DMS 273 treated with DMSO at 0.1 percent for 48 hours (cell line): ENCODE results near the gene ABCA7.

Experiments used
- DNase-seq: peaks from one replicate; lab custom pipeline; 2025; lab: John Stamatoyannopoulos, UW

The ABCA7 gene

GRCh38 chr19:1072371-1073015 is 32.6 kb downstream of the ABCA7 start:
- DNase-seq: no peak

GRCh38 chr19:1073063-1073955 is 33.4 kb downstream of the ABCA7 start:
- DNase-seq: no peak

DNA sequence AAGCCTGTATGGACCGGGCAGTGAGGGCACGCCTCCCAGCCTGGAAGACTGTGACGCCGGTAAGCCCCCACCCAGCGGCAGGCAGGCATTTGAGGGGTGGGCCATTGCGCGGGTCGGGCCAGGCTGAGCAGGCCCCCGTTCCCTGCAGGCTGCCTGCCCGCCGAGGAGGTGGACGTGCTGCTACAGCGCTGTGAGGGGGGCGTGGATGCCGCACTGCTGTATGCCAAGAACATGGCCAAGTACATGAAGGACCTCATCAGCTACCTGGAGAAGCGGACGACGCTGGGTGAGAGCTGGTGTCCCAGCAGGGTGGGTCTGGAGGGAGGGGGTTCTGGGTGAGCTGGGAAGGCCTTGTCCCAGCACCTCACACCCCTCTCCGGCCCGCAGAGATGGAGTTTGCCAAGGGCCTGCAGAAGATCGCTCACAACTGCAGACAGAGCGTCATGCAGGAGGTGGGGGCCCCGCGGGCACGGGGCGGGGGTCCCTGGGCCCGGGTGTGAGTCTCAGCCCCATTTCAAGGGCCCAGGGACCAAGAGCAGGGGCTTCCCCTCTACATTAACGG is 34.1 kb downstream of the ABCA7 start:
- no peak for DNase-seq

- peak; percentile 58 for DNase-seq
Observed at GRCh38 chr19:1074544-1075283, 34.8 kb downstream of the ABCA7 start.

- no peak for DNase-seq
Observed at GRCh38 chr19:1076046-1076386, 36.1 kb downstream of the ABCA7 start.

DNA sequence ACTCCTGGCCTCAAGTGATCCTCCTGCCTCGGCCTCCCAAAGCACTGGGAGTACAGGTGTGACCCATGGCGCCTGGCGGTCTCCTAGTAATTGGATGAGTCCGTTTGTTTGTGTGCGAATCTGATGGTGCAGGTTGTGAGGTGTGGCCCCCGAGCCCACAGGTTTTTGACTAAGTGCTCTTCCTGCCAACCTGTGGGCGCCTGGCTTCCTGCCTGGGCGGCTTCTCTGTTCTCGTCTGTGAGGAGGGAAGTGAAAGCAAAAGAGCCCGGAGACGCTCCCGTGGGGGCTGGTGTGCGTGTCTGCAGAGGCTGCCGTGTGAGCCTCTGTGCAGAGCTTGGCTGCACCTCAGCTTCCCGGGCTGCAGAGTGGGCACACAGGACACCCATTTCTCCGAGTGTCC is 37.0 kb downstream of the ABCA7 start:
- DNase-seq: no peak

- no peak for DNase-seq
Observed at GRCh38 chr19:1079566-1080111, 39.7 kb downstream of the ABCA7 start.

DNA sequence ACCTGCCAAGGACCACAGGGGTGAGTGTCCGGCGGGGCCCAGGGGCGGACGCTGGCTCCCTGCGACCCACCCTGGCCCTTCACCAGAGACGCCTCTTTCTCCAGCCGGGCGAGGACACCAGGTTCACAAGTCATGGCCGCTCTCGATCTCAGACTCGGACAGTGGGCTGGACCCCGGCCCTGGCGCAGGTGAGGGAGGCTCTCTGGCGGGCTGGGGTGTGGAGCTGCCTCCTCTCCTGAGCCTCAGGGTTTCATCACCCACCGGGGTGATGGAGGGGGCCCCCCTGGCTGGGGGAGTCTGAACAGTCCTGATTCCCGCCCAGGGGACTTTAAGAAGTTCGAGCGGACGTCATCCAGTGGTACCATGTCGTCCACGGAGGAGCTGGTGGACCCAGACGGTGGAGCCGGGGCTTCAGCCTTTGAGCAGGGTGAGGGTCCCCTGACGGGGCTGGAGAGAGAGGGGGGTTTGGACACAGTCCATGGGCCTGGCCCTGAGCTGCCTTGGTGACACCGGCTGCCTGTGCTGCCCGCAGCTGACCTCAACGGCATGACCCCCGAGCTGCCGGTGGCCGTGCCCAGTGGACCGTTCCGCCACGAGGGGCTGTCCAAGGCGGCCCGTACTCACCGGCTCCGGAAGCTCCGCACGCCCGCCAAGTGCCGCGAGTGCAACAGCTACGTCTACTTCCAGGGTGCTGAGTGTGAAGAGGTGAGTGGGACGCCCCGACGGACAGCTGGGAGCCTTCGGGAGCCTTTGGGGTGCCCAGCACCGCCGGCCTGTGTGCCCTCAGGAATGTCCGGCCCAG is 40.7 kb downstream of the ABCA7 start:
- no peak for DNase-seq

GRCh38 chr19:1081301-1082164 is 41.6 kb downstream of the ABCA7 start:
- DNase-seq: no peak

DNA sequence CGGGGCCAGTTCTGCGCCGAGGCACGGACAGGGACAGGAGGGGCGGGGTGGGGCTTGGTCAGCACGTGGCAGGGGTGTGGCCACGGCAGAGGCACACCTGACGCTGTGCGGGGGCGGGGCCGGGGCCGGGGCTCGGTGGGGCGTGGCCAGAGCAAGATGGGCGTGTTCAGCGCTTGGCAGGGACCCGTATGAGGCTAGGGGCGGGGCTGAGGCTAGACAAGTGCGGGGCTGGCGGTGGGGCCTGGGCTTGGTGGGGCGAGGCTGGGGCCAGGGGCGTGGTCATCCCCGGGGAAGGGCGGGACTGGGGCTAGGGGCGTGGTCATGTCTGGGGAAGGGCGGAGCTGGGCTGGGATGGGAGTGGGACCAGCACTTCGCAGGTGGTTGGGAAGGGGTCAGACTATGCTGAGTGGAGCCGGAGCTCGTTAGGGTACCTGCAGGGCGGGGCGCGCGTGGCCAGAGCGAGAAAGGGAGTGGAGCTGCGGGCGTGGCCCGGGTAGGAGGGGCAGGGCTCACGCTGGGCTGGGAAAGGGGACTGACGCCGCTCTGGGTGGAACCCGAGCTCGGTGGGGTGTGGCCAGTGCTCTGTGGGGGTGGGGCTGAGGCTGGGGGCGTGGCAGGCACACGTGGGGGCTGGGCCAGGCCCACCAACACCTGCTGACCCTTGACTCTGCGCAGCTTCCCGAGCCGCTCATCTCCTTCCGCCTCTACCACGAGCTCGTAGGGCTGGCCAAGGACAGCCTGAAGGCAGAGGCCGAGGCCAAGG is 42.4 kb downstream of the ABCA7 start:
- no peak for DNase-seq

DNA sequence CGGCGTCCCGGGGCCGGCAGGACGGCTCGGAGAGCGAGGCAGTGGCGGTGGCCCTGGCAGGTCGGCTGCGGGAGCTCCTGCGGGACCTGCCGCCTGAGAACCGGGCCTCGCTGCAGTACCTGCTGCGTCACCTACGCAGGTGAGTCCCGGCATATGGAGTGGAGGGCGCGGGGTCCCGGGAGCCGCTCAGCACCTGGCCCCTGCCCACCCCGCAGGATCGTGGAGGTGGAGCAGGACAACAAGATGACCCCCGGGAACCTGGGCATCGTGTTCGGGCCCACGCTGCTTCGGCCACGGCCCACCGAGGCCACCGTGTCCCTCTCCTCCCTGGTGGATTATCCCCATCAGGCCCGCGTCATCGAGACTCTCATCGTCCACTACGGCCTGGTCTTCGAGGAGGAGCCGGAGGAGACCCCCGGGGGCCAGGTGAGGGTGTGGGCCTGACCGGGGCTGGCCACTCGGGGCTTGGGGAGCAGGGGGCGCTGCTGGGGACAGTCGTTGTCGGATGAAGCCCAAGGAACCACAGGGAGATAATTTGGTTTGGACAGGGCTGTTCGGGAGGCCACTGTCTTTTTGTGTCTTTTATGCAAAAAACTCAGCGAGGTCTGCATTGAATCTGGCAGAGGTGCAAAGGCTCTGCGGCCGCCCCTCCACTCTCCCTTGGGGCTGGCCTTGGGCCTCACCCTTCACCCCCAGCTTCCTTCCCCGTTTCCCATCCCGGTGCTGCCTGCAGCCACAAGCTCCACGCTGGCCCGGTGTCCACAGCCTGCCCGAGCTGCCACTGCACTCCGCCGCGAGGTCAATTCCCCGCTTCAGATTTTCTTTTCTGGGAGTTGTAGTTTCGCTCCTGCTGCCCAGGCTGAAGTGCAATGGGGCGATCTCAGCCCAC is 43.3 kb downstream of the ABCA7 start:
- no peak for DNase-seq

DNA sequence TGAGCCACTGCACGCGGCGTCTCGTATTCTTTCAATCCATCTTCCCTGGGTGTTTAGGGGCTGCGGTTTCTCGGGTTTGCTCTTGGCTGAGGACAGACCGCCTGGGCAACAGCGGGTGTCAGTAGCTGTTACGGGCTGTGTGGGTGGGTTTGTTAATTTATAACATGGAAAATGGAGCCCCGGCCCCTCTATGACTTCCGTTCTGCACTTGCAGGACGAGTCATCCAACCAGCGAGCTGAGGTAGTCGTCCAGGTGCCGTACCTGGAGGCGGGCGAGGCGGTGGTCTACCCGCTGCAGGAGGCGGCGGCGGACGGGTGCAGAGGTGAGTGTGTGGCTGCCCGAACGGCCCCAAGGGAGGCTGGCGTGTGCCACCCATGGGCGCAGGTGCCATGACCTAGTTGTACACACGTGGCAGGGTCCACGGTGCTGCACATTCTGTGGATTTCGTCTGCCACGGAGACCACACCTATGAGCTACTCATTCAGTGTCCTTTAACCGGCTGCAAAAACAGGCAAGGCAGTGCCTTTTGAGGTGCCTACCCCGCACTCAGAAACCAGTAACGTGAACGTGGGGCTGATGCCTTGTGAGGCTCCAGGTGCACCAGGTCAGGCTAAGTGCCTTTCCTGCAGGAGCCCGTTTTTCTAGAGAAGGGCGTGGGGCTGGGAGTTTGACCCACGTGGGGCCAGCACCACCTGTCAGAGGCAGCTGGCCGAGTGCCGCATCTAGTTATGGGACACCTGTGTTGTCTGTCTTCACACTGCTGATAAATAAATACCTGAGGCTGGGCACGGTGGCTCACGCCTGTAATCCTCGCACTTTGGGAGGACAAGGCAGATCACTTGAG is 44.3 kb downstream of the ABCA7 start:
- DNase-seq: no peak

DNA sequence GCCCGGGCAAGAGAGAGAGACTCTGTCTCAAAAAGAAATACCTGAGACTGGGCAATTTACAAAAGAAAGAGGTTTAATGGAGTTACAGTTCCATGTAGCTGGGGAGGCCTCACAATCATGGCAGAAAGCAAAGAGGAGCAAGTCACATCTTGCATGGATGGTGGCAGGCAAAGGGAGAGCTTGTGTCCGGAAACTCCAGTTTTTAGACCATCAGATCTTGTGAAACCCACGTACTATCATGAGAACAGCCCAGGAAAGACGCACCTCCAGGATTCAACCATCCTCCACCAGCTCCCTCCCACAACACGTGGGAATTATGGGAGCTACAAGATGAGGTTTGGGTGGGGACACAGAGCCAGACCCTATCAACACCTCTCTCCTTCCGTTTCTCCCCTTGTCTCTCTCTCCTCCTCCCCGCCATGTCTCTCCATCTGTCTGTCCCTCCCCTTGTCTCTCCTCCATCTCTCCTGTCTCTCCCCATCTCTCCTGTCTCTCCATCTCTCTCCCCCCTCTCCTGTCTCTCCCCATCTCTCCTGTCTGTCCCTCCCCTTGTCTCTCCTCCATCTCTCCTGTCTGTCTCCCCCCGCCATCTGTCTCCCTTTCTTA is 45.2 kb downstream of the ABCA7 start:
- no peak for DNase-seq

DNA sequence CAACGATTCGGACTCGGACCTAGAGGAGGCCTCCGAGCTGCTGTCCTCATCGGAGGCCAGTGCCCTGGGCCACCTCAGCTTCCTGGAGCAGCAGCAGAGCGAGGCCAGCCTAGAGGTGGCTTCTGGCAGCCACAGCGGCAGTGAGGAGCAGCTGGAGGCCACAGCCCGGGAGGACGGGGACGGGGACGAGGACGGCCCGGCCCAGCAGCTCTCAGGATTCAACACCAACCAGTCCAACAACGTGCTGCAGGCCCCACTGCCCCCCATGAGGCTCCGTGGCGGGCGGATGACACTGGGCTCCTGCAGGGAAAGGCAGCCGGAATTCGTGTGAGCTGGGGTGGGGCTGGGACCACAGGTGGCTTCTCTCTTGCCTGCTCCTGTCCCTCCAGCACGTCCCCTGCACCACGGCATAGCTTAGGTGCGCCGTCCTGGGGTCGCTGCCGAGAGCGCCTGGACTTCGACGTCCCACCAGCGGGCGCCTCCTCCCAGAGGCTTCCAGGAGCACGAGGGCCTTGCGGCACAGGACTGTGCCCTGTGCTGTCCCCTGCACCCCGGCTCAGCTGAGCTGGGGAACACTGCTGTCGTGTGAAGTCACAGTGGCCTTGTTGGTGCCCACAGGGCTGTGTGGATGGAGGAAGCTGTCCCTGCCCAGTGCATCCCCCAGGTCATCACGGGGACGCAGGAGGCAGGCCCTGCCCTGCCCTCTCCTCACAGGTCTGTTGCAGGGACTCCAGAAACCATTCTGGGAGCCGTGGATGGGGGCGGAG is 46.0 kb downstream of the ABCA7 start:
- DNase-seq: no peak

DNA sequence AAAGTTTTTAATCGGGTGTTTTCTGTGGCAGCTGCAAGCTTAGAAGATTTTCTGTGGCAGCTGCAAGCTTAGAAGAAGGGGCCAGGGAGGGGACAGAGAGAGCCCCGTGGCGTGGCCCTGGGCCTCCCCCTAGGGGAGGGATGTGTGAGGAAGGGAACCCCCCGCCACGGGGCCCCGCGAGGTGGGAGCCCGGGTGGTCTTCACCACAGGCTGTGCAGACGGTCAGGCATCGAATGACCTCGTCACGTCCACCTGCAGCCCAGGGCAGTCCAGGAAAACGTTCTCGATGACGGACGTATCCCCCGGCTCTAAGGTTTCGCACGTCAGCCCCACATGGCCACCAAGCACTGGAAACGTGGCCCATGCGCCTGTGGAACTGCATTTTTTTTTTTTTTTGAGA is 46.7 kb downstream of the ABCA7 start:
- no peak for DNase-seq

- no peak for DNase-seq
Observed at GRCh38 chr19:1087813-1088415, 48.0 kb downstream of the ABCA7 start.
